ENCODE data around the gene SLC35A5. TPM values are rescaled to one million over a fixed set of nuclear protein-coding genes. Genes with fewer than 3 reads are reported as not detected.
"Not testable (repeated sequence)": the region's sequence is repeated elsewhere in the genome, so short reads cannot be mapped to it uniquely, and the experiment has no call there.

Gene SLC35A5
- 30.5 and 36.2 TPM in 2 replicates for total RNA-seq

- Histone ChIP-seq H3K27me3 (ENCODE audit: control insufficient read depth, insufficient read depth, low read length) (no peaks in the 10 kb centered on the region), H3K4me3 (ENCODE audit: low read depth, low read length) (peak within 1 kb of the TSS; percentile 86), H3K36me3 (ENCODE audit: control insufficient read depth, insufficient read depth, low read length) (no peaks in the 10 kb centered on the region)
- TF ChIP-seq CTCF (IDR thresholded peaks at IDR 0.05; ENCODE audit: insufficient read depth, low read length, poor library complexity, severe bottlenecking), result no peak
- peak; percentile 86 for DNase-seq (ENCODE audit: low read depth)
These were observed at the start of gene SLC35A5, which contains the start of gene ATG3 for GRCh38 chr3:112561734-112562529. Gene SLC35A5, plus strand, starts transcription at chr3:112562045. Its CDS starts 1,359 bp downstream, at chr3:112563404. Gene ATG3, minus strand, starts transcription at chr3:112561962. Its CDS starts 434 bp downstream, at chr3:112561528.

- Histone ChIP-seq H3K36me3 (ENCODE audit: control insufficient read depth, insufficient read depth, low read length) (no peaks in the 10 kb centered on the region), H3K27me3 (ENCODE audit: control insufficient read depth, insufficient read depth, low read length) (no peaks in the 10 kb centered on the region), H3K4me3 (ENCODE audit: low read depth, low read length) (no peak overlapping the region)
- no peak for DNase-seq (ENCODE audit: low read depth)
- no peak for TF ChIP-seq CTCF (IDR thresholded peaks at IDR 0.05; ENCODE audit: insufficient read depth, low read length, poor library complexity, severe bottlenecking)
These were observed 49.5 kb upstream of the SLC35A5 start for GRCh38 chr3:112512320-112512719.

GRCh38 chr3:112514527-112515128 is 47.2 kb upstream of the SLC35A5 start:
- TF ChIP-seq CTCF (IDR thresholded peaks at IDR 0.05; ENCODE audit: insufficient read depth, low read length, poor library complexity, severe bottlenecking), result no peak
- H3K4me3 ChIP-seq (ENCODE audit: low read depth, low read length), result no peak overlapping the region
- no peaks in the 10 kb centered on the region for H3K36me3 ChIP-seq (ENCODE audit: control insufficient read depth, insufficient read depth, low read length)
- no peak for DNase-seq (ENCODE audit: low read depth)
- no peaks in the 10 kb centered on the region for H3K27me3 ChIP-seq (ENCODE audit: control insufficient read depth, insufficient read depth, low read length)

- not testable (repeated sequence) for DNase-seq (ENCODE audit: low read depth); H3K4me3 ChIP-seq (ENCODE audit: low read depth, low read length); H3K27me3 ChIP-seq (ENCODE audit: control insufficient read depth, insufficient read depth, low read length)
These were observed 42.9 kb upstream of the SLC35A5 start for GRCh38 chr3:112518970-112519369.

GRCh38 chr3:112519424-112520001 is 42.3 kb upstream of the SLC35A5 start:
- Histone ChIP-seq H3K36me3 (ENCODE audit: control insufficient read depth, insufficient read depth, low read length) (no peaks in the 10 kb centered on the region), H3K4me3 (ENCODE audit: low read depth, low read length) (no peak overlapping the region), H3K27me3 (ENCODE audit: control insufficient read depth, insufficient read depth, low read length) (no peaks in the 10 kb centered on the region)
- peak; percentile 10 for DNase-seq (ENCODE audit: low read depth)
- peak; percentile 68 for TF ChIP-seq CTCF (IDR thresholded peaks at IDR 0.05; ENCODE audit: insufficient read depth, low read length, poor library complexity, severe bottlenecking)

More at GRCh38 chr3:112518970-112519369, 42.9 kb upstream of the SLC35A5 start:
- not testable (repeated sequence) for H3K36me3 ChIP-seq (ENCODE audit: control insufficient read depth, insufficient read depth, low read length)

GRCh38 chr3:112524127-112524526 is 37.7 kb upstream of the SLC35A5 start:
- DNase-seq (ENCODE audit: low read depth); H3K36me3 ChIP-seq (ENCODE audit: control insufficient read depth, insufficient read depth, low read length); H3K27me3 ChIP-seq (ENCODE audit: control insufficient read depth, insufficient read depth, low read length); H3K4me3 ChIP-seq (ENCODE audit: low read depth, low read length): not testable (repeated sequence)
